Left hindlimb (tissue), 1 donor: ENCODE data around the gene HDAC3.

Experiments
- DNase-seq: peaks from one replicate; pipeline ENCODE4 v3.0.0-alpha.2; 2018

HDAC3 gene

DNA sequence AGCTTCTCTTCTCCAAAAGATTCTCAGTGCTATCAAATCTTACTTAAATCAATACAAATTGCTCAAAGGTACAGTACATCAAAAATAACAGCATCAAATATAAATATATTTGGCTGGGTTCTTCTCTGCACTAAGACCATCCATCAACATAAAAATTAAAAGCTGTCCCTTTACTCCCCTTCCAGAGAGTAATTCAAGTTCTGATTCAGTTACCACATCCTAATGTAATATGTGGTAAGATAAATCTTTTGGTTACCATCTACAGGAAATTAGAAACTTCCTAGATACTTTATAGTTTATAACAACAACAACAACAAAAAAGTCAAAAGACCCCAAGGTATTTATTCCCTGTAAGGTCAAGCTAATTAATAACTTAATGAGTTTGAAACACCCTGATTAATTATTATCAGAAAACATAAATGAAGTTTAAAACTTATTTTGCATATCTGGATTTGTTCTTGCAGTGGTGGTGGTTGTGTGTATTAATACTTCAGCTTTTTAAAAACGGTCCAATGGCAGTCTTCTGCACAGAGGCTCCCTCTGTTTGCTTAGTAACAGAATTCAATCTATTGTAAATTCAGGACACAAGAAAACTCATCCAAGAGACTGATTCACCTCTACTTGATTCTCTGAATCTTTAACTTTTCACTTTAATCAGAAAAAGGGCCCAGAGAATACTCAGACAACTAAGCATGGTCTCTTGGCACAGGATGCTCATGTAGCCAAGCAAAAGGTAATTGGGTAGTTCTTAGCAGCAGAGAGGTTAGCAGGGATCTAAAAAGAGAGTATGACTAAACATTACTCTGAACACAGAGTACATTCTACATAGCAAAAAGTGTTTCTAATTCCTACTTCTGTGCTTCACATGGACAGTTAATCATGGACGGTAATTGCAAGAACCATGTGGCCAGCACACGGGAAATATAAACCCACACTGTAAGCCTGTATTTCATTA is 38.0 kb downstream of the HDAC3 start:
- no peak for DNase-seq

DNA sequence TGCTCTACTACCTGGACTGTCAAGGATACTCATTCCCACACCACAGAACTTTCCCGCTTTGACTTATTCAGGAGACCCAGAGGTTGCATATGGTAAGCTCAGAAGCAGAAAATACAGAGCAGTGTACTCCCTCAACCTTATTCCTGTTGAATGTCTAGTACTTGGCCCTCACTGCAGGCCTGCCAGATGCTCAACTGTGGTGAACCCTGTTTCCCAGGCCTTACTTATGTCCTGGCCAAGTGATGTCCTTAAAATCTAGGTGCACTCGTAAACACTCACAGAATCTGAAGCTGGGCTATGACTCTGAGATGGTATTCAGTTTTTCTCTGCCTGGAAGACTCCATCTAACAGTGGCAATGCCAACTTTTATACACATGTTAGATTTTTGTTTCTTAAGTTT is 38.8 kb downstream of the HDAC3 start:
- DNase-seq: no peak

DNA sequence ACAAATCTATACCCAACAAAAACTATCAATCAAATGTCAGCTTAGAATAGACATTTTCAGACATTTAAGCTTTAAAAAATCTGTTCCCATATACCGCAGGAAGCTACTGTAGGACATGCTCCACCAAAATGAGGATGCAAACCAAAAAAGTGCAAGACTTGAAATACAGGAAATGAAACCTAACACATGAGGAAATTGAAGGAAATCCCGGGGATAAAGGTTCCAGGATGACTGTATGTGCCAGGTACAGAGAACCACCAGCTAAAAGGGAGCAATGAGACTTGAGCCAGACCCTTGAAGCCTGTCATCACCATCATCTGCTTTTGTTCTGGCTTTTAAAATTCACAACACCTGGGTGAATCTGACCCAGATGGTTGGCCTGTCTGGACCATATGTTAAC is 39.3 kb downstream of the HDAC3 start:
- no peak for DNase-seq

DNA sequence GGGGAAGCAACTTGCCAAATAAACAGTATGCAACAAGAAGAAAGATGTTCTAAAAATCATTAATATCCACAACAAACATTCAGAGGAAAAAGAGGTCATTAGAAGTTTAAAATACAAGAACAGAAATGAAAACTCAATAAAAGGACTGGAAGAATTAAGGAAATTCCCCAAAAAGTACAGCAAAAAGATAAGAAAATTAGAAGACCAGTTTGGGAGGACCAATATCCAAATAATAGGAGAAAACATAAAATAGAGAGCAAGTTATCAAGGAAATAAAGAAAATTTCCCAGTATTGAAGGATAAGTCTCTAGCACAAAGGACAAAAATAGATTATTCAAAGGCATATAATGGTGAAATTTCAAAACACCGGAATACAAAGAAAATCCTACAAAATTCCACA is 39.8 kb downstream of the HDAC3 start:
- no peak for DNase-seq

DNA sequence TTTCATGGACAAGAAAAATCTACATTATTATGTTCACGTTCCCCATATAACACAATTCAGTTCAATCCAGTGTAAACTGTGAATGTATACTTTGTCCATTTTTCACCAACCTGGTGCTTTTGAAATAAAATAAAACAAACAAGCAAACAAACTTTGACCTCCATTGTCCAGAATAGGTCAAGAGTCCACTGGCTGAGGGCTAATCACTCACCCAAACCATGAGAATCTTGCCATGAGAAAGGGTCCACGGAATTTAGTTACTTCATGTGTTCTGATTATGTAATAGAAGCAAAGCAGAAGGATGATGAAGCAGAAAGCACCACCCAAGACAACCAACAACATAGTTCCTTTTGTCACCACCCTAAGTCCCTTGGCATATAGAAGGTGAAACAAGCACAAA is 46.5 kb downstream of the HDAC3 start:
- no peak for DNase-seq

DNA sequence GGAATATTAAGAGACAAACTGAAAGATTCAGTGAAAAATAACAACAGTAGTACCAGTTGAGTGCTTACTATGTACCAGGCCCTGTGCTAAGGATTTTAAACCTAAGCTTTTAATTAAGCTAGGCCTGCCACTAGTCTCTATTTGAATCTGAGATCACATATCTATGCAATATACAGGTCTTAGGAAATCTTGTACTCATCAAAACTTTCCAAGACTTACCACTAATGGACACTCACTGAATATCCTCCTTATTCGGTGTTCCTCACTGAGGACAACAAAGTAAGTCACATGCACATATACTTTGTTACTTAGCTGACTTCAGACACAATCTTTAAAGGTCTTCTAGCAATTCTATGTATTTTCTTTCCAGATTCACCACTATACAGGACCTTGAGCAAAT is 50.4 kb downstream of the HDAC3 start:
- no peak for DNase-seq

DNA sequence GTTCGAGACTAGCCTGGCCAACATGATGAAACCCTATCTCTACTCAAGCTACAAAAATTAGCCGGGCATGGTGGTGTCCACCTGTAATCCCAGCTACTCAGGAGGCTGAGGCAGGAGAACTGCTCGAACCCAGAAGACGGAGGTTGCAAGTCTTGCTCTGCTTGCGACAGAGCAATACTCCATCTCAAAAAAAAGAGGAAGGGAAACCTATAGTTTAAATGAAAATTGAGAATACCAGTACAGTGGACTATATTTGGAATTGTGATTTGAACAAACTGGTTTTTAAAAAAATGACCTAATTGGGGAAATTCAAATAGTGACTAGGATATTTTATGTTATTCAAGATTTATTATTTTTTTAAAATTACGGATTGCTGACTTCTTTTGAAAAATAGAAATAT is 51.1 kb downstream of the HDAC3 start:
- DNase-seq: no peak

DNA sequence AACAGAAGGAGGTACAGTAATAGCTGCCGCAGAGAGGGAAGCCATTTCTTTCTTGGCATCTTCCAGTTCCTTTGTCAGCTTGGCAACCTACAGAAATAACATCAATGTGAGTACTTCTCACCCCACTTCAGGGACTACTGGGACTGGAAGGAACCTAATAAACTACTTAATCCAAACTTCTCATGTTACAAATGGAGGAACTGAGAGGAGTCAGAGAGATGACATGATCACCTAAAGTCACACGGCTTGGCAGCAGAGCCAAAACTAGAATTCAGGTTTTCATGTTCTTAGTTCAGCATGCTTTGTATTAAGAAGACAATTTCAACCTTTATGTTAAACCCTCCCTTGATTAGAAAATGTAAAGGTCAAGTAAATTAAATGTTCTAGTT is 62.5 kb downstream of the HDAC3 start:
- DNase-seq: no peak

DNA sequence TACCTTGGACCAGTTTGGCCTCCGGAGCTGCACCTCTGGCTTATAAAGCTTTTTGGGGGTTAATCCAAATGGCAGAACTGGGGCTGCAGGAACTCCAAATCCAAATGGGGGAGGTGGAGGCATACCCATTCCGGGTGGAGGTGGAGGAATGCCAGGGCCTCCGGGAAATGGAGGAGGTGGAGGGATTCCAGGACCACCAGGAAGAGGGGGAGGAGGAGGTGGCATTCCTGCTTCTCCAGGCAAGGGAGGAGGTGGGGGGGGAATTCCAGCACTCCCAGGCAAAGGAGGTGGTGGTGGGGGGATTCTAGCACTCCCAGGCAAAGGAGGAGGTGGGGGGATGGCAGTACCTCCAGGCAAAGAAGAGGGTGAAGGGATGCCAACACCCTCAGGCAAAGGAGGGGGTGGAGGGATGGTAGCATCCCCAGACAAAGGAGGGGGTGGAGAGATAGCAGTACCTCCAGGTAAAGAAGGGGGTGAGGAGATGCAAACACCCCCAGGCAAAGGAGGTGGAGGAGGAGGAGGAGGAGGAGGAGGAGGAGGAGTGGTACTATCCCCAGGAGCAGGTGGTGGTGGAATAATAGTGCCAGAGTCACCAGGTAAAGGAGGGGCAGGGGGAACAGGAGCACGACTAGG is 63.0 kb downstream of the HDAC3 start:
- DNase-seq: no peak
